GM13977 (cell line): Measurements from ENCODE around the gene VTN.

ENCODE experiments used
- DNase-seq: peaks from one replicate; pipeline ENCODE4 v3.0.0; 2012; ENCODE audit warnings: low spot score
- CTCF ChIP-seq: IDR thresholded peaks from 2 replicates; pipeline ENCODE4 v1.5.1; 2012; ENCODE audit warnings: mild to moderate bottlenecking, control low read depth; ENCODE audit not compliant: insufficient read depth; ENCODE audit errors: extremely low read depth, missing control alignments
- in situ Hi-C: fragments of 300-500 bp; cut with MboI; formaldehyde crosslinking; loops from one replicate; pipeline ENCODE4 v1.12.0; 2022; ENCODE audit warnings: low sequenced_read_pairs, low pct_unique_long_range_greater_than_20kb, mixed read lengths, inconsistent platforms; ENCODE audit not compliant: unreplicated experiment

The VTN gene

DNA sequence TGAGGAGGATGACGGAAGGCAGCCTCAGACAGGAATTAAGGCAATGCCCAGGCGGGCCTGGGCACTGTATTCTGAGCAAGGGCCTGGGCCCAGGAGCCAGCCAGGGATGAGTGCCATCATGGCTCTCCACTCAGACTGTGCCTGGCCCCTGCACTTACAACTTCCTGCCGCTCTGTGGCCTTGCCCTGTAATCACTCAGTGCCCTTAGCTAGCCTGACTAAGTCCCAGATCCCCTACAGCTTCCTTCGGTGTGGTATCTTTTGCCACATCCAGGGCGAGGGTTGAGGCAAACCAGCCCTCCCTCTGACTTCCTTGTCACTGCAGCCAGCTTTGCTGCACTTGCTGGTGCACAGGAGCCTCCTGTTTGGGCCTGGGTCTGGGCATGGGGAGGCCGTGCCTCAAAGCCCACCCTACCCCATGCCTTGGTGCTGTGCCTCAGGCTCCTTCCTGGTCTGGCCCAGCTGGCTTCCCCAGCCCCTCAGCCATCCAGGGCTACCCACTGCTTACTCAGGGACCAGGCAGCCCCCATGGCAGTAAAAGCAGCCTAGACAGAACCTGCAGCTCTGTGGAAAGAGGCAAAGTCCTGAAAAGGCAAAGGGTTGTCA is 26.6 kb upstream of the VTN start:
- TF ChIP-seq CTCF, result no peak
- no peak for DNase-seq
- in situ Hi-C loops, result loop anchor here (25.0 kb wide), 1 partner anchor 141 kb away; no protein-coding TSS in a partner anchor

- in situ Hi-C loops, result loop anchor here (25.0 kb wide), 1 partner anchor 141 kb away; no protein-coding TSS in a partner anchor
- TF ChIP-seq CTCF, result no peak
- DNase-seq, result no peak
Observed at GRCh38 chr17:28395968-28396367, 25.9 kb upstream of the VTN start.

DNA sequence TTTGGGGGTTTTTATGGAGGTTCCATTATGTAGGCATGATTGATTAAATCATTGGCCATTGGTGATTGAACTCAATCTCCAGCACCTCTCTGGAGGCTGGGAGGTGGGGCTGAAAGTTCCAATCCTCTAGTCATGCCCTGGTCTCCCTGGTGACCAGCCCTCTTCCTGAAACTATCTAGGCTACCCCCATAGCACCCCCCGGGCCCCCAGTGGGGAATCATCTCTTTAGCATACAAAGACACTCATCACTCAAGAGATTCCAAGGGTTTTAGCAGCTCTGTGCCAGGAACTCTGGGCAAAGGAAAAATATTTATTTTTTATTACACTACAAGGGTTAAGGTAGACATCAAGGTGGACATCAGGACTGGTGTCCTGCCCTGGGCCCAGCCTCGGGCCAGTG is 25.3 kb upstream of the VTN start:
- TF ChIP-seq CTCF, result no peak
- in situ Hi-C loops, result loop anchor here (25.0 kb wide), 1 partner anchor 142 kb away; no protein-coding TSS in a partner anchor
- DNase-seq, result no peak

- in situ Hi-C loops, result loop anchor here (25.0 kb wide), 1 partner anchor 143 kb away; no protein-coding TSS in a partner anchor
- TF ChIP-seq CTCF, result no peak
- DNase-seq, result no peak
Observed at GRCh38 chr17:28394337-28395116, 24.4 kb upstream of the VTN start.

GRCh38 chr17:28392491-28392890 is 22.4 kb upstream of the VTN start:
- TF ChIP-seq CTCF, result no peak
- in situ Hi-C loops, result loop anchor here (25.0 kb wide), 1 partner anchor 145 kb away; no protein-coding TSS in a partner anchor
- no peak for DNase-seq

- in situ Hi-C loops, result loop anchor here (25.0 kb wide), 1 partner anchor 146 kb away; no protein-coding TSS in a partner anchor
- TF ChIP-seq CTCF, result no peak
- DNase-seq, result no peak
Observed at GRCh38 chr17:28391401-28391800, 21.3 kb upstream of the VTN start.
